ENCODE measurements around the gene SPATS2.
"Not testable (repeated sequence)": the region's sequence is repeated elsewhere in the genome, so short reads cannot be mapped to it uniquely, and the experiment has no call there.

Gene SPATS2

GRCh38 chr12:49330631-49331379 lies 36.5 kb upstream of the SPATS2 start:
- H3K4me1 ChIP-seq (ENCODE audit: control insufficient read depth, insufficient read depth, low read length, poor library complexity, severe bottlenecking): no peaks in the 10 kb centered on the region
- no peak overlapping the region for H3K27ac ChIP-seq (ENCODE audit: low read depth, low read length, severe bottlenecking)
- 85 to 93% methylated on average over 11 to 12 of the region's 14 CpGs for WGBS, 2 experiments (ENCODE audit: insufficient coverage in 2 of 2)
- peaks cover 53% of the 10 kb centered on the region for H3K36me3 ChIP-seq (ENCODE audit: control insufficient read depth, insufficient read depth, low read length)
- no peaks in the 10 kb centered on the region for H3K9me3 ChIP-seq (ENCODE audit: control insufficient read depth, low read length)
- H3K4me3 ChIP-seq (ENCODE audit: extremely low read depth, insufficient read depth, low read length, poor library complexity, severe bottlenecking): no peak overlapping the region

- no peak overlapping the region for H3K27ac ChIP-seq (ENCODE audit: low read depth, low read length, severe bottlenecking)
- H3K36me3 ChIP-seq (ENCODE audit: control insufficient read depth, insufficient read depth, low read length): peaks cover 45% of the 10 kb centered on the region
- no peaks in the 10 kb centered on the region for H3K9me3 ChIP-seq (ENCODE audit: control insufficient read depth, low read length)
- no peak overlapping the region for H3K4me3 ChIP-seq (ENCODE audit: extremely low read depth, insufficient read depth, low read length, poor library complexity, severe bottlenecking)
- WGBS, 2 experiments (ENCODE audit: insufficient coverage in 2 of 2): 75 to 76% methylated on average over 9 to 10 of the region's 11 CpGs
- H3K4me1 ChIP-seq (ENCODE audit: control insufficient read depth, insufficient read depth, low read length, poor library complexity, severe bottlenecking): no peaks in the 10 kb centered on the region
These were observed 35.7 kb upstream of the SPATS2 start for GRCh38 chr12:49331380-49332222.

- Histone ChIP-seq H3K27ac (ENCODE audit: low read depth, low read length, severe bottlenecking) (no peak overlapping the region), H3K9me3 (ENCODE audit: control insufficient read depth, low read length) (no peaks in the 10 kb centered on the region), H3K4me3 (ENCODE audit: extremely low read depth, insufficient read depth, low read length, poor library complexity, severe bottlenecking) (no peak overlapping the region), H3K36me3 (ENCODE audit: control insufficient read depth, insufficient read depth, low read length) (peaks cover 36% of the 10 kb centered on the region), H3K4me1 (ENCODE audit: control insufficient read depth, insufficient read depth, low read length, poor library complexity, severe bottlenecking) (no peaks in the 10 kb centered on the region)
- 69 to 89% methylated on average over 17 of the region's 17 CpGs for WGBS, 2 experiments (ENCODE audit: insufficient coverage in 2 of 2)
These were observed 34.8 kb upstream of the SPATS2 start for GRCh38 chr12:49332441-49332861.

- Histone ChIP-seq H3K4me1 (ENCODE audit: control insufficient read depth, insufficient read depth, low read length, poor library complexity, severe bottlenecking) (no peaks in the 10 kb centered on the region), H3K9me3 (ENCODE audit: control insufficient read depth, low read length) (no peaks in the 10 kb centered on the region), H3K4me3 (ENCODE audit: extremely low read depth, insufficient read depth, low read length, poor library complexity, severe bottlenecking) (no peak overlapping the region), H3K36me3 (ENCODE audit: control insufficient read depth, insufficient read depth, low read length) (peaks cover 34% of the 10 kb centered on the region), H3K27ac (ENCODE audit: low read depth, low read length, severe bottlenecking) (no peak overlapping the region)
- 73% methylated on average over 31 to 35 of the region's 40 CpGs for WGBS, 2 experiments (ENCODE audit: insufficient coverage in 2 of 2)
These were observed 34.3 kb upstream of the SPATS2 start for GRCh38 chr12:49332891-49333371.

- H3K4me1 ChIP-seq (ENCODE audit: control insufficient read depth, insufficient read depth, low read length, poor library complexity, severe bottlenecking); H3K27ac ChIP-seq (ENCODE audit: low read depth, low read length, severe bottlenecking); H3K4me3 ChIP-seq (ENCODE audit: extremely low read depth, insufficient read depth, low read length, poor library complexity, severe bottlenecking); H3K9me3 ChIP-seq (ENCODE audit: control insufficient read depth, low read length): not testable (repeated sequence)
- peaks cover 31% of the 10 kb centered on the region for H3K36me3 ChIP-seq (ENCODE audit: control insufficient read depth, insufficient read depth, low read length)
- 91 to 97% methylated on average over 14 to 16 of the region's 21 CpGs for WGBS, 2 experiments (ENCODE audit: insufficient coverage in 2 of 2)
These were observed 33.5 kb upstream of the SPATS2 start for GRCh38 chr12:49333778-49334177.

- Histone ChIP-seq H3K4me3 (ENCODE audit: extremely low read depth, insufficient read depth, low read length, poor library complexity, severe bottlenecking) (no peak overlapping the region), H3K4me1 (ENCODE audit: control insufficient read depth, insufficient read depth, low read length, poor library complexity, severe bottlenecking) (no peaks in the 10 kb centered on the region), H3K36me3 (ENCODE audit: control insufficient read depth, insufficient read depth, low read length) (peaks cover 26% of the 10 kb centered on the region), H3K27ac (ENCODE audit: low read depth, low read length, severe bottlenecking) (no peak overlapping the region), H3K9me3 (ENCODE audit: control insufficient read depth, low read length) (no peaks in the 10 kb centered on the region)
- WGBS, 2 experiments (ENCODE audit: insufficient coverage in 2 of 2): 94 to 96% methylated on average over 17 to 19 of the region's 19 CpGs
These were observed 33.0 kb upstream of the SPATS2 start for GRCh38 chr12:49334226-49334625.

- no peak overlapping the region for H3K4me3 ChIP-seq (ENCODE audit: extremely low read depth, insufficient read depth, low read length, poor library complexity, severe bottlenecking)
- H3K27ac ChIP-seq (ENCODE audit: low read depth, low read length, severe bottlenecking): no peak overlapping the region
- no peaks in the 10 kb centered on the region for H3K9me3 ChIP-seq (ENCODE audit: control insufficient read depth, low read length)
- no peaks in the 10 kb centered on the region for H3K4me1 ChIP-seq (ENCODE audit: control insufficient read depth, insufficient read depth, low read length, poor library complexity, severe bottlenecking)
- WGBS, 2 experiments (ENCODE audit: insufficient coverage in 2 of 2): 83 to 93% methylated on average over 8 to 10 of the region's 12 CpGs
- peaks cover 22% of the 10 kb centered on the region for H3K36me3 ChIP-seq (ENCODE audit: control insufficient read depth, insufficient read depth, low read length)
These were observed 32.6 kb upstream of the SPATS2 start for GRCh38 chr12:49334681-49335080.

GRCh38 chr12:49335118-49335954 lies 31.9 kb upstream of the SPATS2 start:
- Histone ChIP-seq H3K9me3 (ENCODE audit: control insufficient read depth, low read length) (no peaks in the 10 kb centered on the region), H3K4me3 (ENCODE audit: extremely low read depth, insufficient read depth, low read length, poor library complexity, severe bottlenecking) (no peak overlapping the region), H3K4me1 (ENCODE audit: control insufficient read depth, insufficient read depth, low read length, poor library complexity, severe bottlenecking) (no peaks in the 10 kb centered on the region), H3K36me3 (ENCODE audit: control insufficient read depth, insufficient read depth, low read length) (peaks cover 15% of the 10 kb centered on the region), H3K27ac (ENCODE audit: low read depth, low read length, severe bottlenecking) (no peak overlapping the region)
- WGBS, 2 experiments (ENCODE audit: insufficient coverage in 2 of 2): 78 to 89% methylated on average over 13 to 15 of the region's 16 CpGs

- Histone ChIP-seq H3K9me3 (ENCODE audit: control insufficient read depth, low read length) (no peaks in the 10 kb centered on the region), H3K4me1 (ENCODE audit: control insufficient read depth, insufficient read depth, low read length, poor library complexity, severe bottlenecking) (no peaks in the 10 kb centered on the region), H3K36me3 (ENCODE audit: control insufficient read depth, insufficient read depth, low read length) (peaks cover 8% of the 10 kb centered on the region), H3K27ac (ENCODE audit: low read depth, low read length, severe bottlenecking) (no peak overlapping the region), H3K4me3 (ENCODE audit: extremely low read depth, insufficient read depth, low read length, poor library complexity, severe bottlenecking) (peak overlapping the region; percentile 25)
- WGBS, 2 experiments (ENCODE audit: insufficient coverage in 2 of 2): 32% methylated on average over 56 to 72 of the region's 72 CpGs
These were observed 31.2 kb upstream of the SPATS2 start for GRCh38 chr12:49335955-49336644.

Data from mesodermal cell (in vitro differentiated cells).